NCI-H2171 (cell line): Measurements from ENCODE around the gene NPM1.
A peak's percentile ranks its signal among the peaks of the same experiment; 100 is the strongest.
"Not testable (repeated sequence)": the region's sequence is repeated elsewhere in the genome, so short reads cannot be mapped to it uniquely, and the experiment has no call there.

Experiments
- DNase-seq: peaks from one replicate; lab custom pipeline; 2025; lab: John Stamatoyannopoulos, UW

Gene NPM1

DNA sequence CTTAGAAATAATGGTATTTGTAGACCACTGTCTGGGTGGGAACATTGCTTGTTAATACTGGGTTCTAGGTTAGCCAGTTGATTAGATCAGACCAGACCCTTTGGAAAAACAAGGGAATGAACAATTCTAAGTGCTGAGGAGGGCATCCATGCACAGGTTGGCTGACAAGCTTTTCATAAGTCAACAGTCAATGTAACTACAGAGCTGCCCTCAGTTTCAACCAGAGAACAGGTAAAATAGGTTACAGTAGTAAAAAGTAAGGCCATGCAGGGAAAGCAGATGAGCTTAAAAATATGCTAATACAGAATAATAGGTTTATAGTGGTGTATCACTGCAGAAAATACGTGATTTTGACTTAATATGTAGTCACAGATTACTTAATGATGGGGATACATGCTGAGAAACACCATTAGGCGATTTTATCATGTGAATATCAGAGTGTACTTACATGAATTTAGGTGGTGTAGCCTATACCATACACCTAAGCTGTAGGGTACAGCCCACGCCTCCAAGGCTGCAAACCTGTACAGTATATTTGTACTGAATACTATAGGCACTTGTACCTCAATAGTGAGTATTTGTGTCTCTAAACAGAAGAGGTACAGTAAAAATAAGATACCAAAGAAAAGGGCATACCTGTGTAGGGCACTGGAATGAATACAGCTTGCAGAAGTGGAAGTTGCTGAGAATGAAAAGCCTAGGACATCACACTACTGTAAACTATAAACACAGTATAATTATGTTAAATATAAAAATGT is 25.7 kb downstream of the NPM1 start:
- no peak for DNase-seq

DNA sequence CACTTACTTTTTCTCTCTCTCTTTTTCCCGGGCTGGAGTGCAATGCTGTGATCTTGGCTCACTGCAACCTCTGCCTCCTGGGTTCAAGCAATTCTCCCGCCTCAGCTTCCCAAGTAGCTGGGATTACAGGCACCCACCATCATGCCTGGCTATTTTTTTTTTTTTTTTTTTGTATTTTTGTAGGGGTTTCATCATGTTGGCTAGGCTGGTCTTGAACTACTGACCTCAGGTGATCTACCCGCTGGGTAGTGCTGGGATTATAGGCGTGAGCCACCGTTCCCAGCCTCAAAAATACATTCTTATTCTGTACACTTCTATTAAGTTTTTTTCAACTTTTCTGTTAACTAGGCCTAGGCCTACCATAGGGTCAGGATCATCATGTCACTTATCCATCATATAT is 26.3 kb downstream of the NPM1 start:
- DNase-seq: not testable (repeated sequence)

DNA sequence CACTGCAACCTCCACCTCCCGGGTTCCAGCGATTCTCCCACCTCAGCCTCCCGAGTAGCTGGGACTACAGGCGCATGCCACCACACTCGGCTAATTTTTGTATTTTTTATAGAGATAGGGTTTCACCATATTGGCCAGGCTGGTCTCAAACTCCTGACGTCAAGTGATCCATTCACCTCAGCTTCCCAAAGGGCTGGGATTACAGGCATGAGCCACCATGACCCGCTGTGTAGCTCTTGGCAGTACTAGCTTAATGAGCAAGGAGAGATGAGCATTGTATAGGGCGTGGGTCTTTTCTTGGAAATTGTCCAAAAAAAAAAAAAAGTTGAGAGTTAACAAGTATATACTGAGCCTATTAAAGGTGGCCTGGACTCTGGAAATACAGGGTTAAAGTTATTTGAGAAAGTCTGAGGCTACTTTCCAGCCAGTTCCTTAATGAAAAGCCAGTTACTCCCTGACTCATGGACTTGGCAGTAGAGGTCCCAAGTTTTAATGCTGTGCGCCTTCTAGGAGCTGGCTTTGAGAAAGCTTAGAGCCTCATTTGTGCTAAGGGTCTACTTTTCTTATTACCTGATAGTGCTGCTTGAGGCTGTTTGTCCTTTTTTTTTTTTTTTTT is 27.6 kb downstream of the NPM1 start:
- no peak for DNase-seq

DNA sequence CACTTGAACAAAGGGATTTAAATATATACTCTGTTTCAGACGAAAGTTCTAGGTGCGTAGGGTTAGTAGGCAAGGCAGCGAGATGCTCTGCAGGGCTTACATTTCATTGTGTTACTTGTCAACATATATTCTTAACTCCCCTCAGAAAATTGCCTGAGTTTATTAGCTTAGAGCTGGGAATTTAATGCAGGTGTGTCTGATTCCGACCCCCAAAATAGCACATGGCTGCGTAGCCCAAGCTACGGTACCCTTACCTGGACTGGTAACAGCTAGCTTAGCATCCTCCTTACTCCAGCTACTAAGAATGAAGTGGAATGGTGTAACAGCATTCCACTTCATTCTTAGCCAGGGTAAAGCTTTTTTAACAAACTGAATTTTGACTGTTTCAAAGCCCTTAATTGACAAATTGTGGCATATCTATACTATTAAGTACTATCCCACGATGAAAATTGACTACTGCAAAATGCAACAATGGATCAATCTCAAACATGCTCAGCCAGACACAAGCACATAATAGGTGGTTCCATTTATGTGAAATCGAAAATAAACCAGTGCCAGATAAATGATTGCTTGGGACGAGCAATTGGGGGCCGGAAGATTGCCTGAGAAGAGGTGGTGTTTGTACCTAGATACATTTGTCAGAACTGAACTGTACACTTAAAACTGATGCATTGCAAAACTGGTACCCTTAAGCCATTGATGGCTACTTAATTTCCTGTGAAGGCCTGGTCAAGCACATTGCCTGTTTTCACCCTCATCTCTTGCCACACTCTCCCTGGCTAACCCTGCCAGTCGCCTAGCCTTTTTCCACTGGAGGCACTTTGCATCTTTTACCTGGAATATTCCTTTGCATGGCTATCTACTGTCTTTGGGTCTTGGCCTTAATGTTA is 28.8 kb downstream of the NPM1 start:
- DNase-seq: no peak

DNA sequence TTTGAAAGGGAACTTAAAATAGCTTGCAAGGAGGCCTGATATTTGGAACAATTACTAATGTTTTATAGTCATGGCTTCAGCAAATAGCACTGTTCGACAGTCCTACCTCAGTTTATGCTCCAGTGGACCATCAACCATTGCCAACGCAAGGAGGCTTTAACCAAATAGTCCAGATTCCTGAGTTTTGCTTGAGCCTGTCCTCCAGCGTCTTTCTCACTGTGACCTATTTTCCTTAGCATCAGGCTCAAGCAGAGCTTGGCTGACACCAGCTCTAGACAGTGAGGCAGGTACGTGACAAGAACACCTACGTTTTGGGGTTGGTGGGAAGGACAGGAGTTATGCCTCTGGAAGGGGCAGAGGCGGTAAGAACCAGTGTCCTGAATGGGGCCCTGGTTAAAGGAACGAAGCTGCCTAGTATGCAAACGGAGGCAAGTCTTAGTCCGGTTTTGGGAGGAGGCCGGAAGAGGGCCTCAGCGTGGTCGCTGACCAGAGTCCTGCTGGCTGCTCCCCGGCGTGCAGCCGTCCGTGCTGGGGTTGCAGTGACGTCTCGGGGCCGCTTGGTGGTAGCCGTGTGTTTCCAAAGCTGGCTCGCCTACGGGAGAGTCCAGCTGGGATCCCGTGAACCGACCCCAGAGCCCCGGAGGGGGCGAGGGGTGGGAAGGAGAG is 30.8 kb downstream of the NPM1 start:
- DNase-seq: peak; percentile 2

DNA sequence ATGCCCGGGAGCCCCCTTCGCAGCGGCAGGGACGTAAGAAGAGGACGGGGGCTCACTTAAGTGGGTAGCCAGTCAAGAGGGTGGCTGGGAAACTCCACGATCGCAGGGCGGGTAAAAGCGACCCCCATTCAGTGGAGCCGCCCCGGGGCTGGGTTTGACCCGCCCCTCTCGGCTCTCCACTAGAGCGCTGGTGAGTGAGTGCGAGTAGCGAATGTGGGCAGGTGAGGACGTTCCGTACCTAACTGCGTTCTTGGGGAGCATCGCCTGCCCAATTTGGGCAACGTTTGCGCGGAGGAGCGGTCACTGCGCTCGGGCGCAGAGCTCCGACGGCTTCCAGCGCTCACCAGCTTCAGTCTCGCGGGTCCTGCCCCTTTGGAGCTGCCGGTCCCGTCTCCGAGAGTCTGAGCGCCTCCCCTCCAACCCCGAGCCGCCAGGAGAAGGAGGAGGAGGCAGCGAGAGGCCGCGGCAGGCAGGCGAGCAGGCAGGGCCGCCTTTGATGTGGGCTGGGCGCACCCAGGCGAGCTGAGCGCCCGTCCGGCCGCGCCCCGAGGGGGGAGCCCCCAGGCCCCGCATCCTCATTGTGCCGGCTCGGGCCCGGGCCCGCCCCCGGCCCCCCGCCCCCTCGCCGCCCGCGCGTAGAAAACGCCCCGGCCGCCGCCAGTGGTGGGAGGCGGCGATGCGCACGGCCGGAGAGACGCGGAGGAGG is 31.5 kb downstream of the NPM1 start, which contains the start of gene FGF18:
FGF18 (plus strand) TSS at position 666 of the 706 bp plus-strand sequence. CDS start 553 bp downstream, outside the sequence.
- peak; percentile 5 for DNase-seq

DNA sequence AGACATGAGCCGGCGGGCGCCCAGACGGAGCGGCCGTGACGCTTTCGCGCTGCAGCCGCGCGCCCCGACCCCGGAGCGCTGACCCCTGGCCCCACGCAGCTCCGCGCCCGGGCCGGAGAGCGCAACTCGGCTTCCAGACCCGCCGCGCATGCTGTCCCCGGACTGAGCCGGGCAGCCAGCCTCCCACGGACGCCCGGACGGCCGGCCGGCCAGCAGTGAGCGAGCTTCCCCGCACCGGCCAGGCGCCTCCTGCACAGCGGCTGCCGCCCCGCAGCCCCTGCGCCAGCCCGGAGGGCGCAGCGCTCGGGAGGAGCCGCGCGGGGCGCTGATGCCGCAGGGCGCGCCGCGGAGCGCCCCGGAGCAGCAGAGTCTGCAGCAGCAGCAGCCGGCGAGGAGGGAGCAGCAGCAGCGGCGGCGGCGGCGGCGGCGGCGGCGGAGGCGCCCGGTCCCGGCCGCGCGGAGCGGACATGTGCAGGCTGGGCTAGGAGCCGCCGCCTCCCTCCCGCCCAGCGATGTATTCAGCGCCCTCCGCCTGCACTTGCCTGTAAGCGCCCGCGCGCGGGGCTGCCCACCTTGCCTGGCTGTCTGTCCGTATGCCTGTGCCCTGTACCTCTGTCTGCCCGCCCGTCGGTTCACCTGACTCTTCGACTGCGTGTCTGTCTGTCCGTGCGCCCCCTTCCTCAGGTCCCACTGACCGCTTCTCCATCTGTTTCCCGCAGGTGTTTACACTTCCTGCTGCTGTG is 32.2 kb downstream of the NPM1 start:
- peak; percentile 28 for DNase-seq

DNA sequence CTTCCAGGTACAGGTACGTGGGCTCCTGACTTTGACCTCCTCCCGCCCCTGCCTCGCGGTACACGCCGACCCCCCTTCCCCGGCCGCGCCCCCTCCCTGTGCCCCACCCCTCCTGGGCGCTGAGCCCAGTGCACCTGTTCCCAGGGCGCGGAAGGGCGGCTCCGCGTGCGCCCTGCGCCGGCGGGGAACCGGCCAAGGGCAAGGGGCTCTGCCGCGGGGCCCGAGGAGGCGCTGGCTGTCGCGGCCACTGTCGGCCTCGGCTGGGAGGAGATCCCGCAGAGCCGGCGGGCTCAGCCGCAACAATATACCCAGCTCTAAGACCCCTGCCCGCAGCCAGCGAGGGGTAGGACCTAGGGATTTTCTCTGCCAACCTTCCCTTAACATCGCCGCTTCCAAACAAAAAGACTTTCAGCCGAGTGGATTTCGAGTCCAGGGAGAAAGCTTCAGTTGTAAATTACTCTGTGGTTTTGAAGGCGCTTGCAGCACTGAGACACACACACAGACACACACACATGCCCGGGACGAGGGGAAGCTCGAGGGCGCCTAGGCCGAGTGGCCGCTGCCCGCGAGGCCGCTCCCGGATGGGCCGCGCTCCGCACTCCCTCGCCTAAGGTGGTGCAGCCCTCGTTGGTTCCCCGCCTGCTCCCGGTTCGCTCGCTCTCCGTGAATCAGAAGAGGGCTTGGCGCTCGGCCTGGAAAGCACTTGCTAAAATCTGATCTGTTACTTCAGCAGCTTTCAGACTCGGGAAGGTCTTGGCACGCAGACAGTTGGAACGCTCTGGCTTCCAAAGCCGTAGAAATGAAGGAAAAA is 33.0 kb downstream of the NPM1 start:
- peak; percentile 11 for DNase-seq

DNA sequence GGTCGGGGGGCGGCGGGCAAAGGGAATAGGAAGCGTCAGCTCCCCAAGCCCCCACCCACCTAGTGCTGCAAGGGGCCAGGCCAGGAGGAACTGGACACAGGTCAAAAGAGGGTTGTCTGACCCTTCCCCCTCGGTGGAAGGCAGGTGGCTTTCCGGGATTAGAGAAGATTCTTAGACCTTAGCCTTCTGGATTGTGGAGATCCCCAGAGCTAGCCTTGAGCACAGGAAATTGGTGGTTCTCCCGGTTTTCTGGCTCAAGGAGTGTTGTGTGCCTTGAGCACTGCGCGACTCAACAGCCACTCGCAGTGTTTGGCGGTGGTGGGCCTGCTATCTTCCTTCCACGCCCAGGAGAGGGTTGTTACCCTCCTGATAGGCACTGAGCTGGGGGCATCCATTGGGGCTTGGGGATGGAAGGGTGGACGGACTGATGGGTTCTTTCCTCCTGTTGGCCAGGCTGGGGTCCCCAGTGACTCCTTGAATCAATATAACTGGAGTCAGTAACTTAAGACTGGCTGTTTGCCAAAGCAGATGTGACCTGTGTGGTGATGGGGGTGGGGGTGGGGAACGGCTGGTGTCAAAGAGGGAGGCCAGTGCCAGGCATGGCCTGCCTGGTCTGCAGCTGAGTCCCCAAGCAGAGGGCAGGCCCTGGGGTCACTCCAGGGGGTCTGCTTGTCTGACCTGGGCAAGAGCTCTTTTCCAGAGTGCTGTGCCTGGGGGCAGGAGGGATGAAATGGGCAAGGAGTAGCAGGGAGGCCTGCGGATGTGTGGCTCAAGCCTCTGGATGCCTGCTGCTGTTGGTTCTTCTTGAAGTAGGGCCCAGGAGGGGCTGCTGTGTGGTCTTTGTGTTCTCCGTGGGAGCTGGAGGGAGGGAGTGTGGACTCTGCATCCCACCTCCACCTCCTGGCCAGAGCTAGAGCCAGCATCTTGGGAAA is 33.9 kb downstream of the NPM1 start:
- DNase-seq: no peak

DNA sequence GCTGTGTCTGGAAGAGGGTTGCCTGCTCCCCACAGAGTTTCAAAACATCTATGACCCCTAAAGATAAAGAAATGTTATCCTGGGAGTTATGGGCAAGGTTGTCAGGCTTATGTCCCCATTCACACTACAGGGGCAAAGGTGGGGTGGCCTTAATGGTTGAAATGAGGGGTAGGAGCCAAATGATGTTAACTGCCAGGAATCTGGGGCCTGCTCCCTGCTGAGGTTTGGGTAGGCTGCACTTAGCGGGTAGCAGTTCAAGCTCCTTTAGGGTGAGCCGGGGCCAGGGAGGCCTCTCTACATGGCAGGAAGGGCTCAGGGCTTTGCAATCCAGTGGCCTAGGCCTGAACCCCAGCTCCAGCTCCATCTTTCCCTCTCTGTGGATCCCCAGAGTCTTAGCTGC is 34.8 kb downstream of the NPM1 start:
- DNase-seq: no peak

DNA sequence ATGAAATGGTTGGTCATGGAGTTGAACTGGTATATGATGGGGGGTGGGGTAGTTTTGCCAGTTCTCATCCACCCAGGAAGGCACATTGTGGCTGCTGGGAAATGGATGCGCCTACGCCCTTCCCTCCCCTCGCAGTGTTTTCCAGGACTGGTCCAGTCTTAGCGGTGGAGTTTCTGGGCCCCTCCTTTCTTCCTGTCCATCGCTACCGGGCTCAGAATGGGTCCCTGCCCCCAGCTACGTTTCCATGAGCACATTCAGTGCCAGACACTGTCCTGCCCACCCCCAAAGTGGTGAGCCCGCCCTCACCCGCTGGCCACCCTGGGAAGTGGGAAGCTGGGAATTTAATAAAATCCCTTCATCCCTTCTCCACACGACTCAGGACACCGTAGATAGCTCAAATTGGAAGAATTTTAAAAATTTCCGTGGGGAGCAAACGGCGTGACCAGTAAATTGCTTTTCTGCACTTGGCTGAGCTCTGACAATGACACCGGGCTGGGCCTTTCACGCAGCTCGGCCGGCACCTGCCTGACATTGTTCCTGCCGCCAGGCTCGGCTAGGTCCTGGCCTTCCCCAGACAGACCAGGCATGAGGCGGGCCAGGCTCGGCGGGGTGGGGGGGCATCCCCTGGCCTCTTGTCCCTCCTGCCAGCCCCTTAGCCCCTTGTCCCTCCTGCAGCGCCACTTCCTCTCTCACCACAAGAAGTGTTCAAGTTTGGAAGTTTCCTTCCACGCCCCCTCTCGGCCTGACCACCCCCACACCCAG is 35.4 kb downstream of the NPM1 start:
- no peak for DNase-seq

DNA sequence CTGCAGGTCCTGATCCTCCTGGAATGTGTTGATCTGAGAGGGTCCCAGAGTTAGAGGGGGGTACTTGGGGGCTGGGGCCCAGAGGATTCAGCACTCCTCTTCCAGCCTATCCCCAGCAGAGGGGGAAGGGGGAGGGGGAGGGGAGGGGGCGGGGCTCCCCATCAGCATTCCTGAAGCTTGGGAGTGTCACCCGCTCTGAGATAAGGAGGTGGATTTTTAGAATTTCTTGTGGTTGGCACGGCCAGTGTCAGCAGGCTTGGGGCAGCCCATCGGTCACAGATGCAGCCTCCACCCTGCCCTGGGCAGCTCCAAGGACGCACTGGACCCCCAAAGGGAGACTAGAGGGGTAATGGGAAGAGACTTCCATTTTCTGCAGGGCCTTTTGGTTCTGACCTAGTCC is 37.1 kb downstream of the NPM1 start:
- no peak for DNase-seq

DNA sequence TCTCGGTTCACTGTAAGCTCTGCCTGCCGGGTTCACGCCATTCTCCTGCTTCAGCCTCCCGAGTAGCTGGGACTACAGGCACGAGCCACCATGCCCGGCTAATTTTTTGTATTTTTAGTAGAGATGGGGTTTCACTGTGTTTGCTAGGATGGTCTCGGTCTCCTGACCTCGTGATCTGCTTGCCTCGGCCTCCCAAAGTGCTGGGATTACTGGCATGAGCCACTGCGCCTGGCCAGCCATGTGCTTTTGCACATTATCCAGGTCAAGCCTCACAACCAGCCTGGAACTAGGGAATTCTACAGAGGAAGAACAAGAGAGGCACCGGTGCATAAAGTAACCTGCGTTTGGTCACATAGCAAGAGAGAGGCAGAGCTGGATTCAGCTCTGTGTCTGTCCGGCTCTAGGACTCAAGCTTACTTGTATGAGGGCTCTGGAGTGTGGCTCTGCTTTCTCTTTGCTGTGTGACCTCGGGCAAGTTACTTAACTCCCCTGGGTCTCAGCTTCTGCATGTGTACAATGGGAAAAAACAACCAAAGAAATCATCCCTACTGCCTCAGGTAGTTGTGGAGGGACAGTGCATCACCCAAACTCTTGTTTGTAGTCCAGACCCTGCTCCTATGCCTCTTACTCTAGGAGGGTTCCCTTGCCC is 38.1 kb downstream of the NPM1 start:
- DNase-seq: no peak

DNA sequence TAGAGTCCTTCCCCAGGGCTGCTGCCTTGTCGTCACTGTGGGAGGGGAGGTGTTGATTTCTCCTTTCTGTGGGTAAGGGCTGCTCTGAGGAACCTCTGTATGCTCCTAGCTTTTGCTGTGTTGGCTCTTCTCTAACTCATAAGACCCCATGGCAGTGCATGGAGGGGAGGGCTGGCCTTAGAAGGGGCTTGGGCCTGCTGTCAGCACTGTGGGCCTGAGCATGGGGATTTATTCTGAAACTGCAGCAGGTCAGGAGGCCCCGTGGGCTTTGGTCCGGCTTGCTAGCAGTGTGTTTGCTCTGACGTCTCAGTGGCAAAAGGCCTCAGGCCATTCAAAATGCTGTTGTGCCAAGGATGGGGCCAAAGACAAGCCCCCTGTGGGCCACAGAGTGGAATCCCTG is 38.6 kb downstream of the NPM1 start:
- DNase-seq: no peak

DNA sequence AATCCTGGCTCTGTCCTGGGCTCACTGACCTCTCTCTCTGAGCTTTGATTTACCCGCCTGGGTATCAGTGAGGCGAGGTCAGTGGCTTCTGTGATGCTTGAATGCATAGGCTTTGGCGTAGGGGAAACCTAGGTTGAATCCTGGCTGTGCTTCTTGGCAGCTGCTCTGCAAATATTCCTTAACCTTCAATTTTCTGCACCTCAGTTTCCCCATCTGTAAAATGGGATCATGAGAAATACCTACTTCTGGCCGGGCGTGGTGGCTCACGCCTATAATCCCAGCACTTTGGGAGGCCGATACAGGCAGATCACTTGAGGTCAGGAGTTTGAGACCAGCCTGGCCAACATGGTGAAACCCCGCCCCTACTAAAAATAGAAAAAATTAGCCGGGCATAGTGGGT is 39.0 kb downstream of the NPM1 start:
- no peak for DNase-seq

DNA sequence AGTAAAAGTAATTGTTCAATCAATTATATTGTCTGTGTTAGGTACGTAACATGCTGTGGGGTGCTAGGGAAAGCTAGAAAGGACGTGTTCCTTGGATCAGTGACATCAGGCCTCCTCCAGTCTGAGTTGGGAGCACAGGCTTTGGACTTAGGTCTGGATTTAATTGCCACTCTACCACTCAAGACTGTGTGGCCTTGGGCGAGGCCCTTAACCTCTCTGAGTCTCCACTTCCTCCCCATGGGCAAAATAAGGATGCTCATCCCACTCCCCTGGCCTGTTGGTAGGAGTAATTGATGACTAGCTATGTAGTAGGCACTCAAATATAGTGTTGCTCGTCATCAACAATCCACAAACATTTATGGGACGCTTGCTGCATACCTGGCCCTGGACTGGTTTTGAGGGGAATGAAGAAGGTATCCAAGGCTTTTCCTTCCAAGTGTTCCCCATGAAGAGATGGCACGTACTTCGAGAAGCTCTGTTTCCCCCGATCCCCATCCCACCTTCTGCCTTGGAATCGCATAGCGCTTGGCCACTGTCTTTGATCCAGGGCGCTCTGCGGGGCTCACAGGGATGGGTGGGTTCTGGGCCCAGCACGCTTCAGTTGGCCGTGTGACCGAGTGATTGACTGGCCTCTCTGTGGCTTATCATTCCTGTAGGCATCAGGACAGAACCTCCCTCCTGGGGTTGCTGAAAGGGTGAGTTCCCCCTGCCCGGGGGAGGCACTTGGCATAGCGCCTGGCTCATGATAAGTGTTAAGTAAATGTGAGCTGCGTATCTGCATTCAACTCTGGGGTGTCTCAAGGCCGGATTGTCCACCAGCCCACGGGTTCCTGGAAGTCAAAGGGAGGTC is 39.9 kb downstream of the NPM1 start:
- no peak for DNase-seq
